GOT3 (cell line): Measurements from ENCODE around the gene BICRA.
"Not testable (repeated sequence)": the region's sequence is repeated elsewhere in the genome, so short reads cannot be mapped to it uniquely, and the experiment has no call there.

ENCODE experiments used
- DNase-seq: peaks from one replicate; lab custom pipeline; 2025; ENCODE audit warnings: mixed read lengths; lab: John Stamatoyannopoulos, UW

BICRA gene

GRCh38 chr19:47663911-47664771 is 55.2 kb downstream of the BICRA start:
- DNase-seq: peak; percentile 25

- DNase-seq: not testable (repeated sequence)
These were observed 59.6 kb downstream of the BICRA start for GRCh38 chr19:47668556-47668955.

GRCh38 chr19:47670736-47671135 is 61.8 kb downstream of the BICRA start:
- no peak for DNase-seq

- DNase-seq: no peak
These were observed 62.6 kb downstream of the BICRA start for GRCh38 chr19:47671499-47671898.

GRCh38 chr19:47673426-47673825 is 64.5 kb downstream of the BICRA start:
- DNase-seq: no peak

GRCh38 chr19:47674548-47674947 is 65.6 kb downstream of the BICRA start:
- no peak for DNase-seq

- DNase-seq: no peak
These were observed 66.3 kb downstream of the BICRA start for GRCh38 chr19:47675271-47675670.

GRCh38 chr19:47675859-47676258 is 66.9 kb downstream of the BICRA start:
- no peak for DNase-seq

- DNase-seq: no peak
These were observed 67.9 kb downstream of the BICRA start for GRCh38 chr19:47676811-47677210.

GRCh38 chr19:47679251-47679900 is 70.4 kb downstream of the BICRA start:
- no peak for DNase-seq

- no peak for DNase-seq
These were observed 71.3 kb downstream of the BICRA start for GRCh38 chr19:47679922-47680857.

- no peak for DNase-seq
These were observed 72.0 kb downstream of the BICRA start for GRCh38 chr19:47680858-47681332.

- no peak for DNase-seq
These were observed 72.5 kb downstream of the BICRA start for GRCh38 chr19:47681388-47681787.

- no peak for DNase-seq
These were observed 73.0 kb downstream of the BICRA start for GRCh38 chr19:47681936-47682335.

GRCh38 chr19:47682939-47683338 is 74.0 kb downstream of the BICRA start:
- no peak for DNase-seq

GRCh38 chr19:47686679-47687450 is 77.9 kb downstream of the BICRA start:
- no peak for DNase-seq

- DNase-seq: no peak
These were observed 79.0 kb downstream of the BICRA start for GRCh38 chr19:47687906-47688305.

GRCh38 chr19:47691090-47691489 is 82.2 kb downstream of the BICRA start:
- no peak for DNase-seq

- DNase-seq: no peak
These were observed 82.8 kb downstream of the BICRA start for GRCh38 chr19:47691782-47692181.

- no peak for DNase-seq
These were observed 84.6 kb downstream of the BICRA start for GRCh38 chr19:47693489-47693888.

GRCh38 chr19:47693903-47694302 is 85.0 kb downstream of the BICRA start:
- DNase-seq: no peak
